Measurements from ENCODE around the gene SMC4.

DNA sequence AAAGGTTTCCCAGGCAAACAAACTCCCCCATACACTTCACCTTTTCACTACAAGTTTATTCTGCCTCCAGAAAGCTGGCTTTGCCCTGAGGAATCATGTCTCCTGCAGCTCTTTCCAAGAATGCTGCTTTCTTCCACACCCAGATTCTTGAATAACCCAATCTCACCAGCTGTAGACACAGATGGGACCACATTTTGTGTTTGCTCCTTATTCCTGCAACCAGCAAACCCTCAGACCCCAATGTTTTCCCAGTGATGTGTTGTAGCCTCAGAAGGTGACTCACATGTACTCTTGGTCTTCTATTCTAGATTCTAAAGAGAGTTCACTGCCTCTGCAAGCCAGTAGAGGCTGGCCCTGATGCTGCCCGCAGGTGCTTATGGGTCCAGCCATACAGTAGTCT is 73.8 kb downstream of the SMC4 start:
- TF ChIP-seq CTCF (IDR thresholded peaks at IDR 0.05; ENCODE audit: low read depth, low read length) (no peak), POLR2A (IDR thresholded peaks at IDR 0.05; ENCODE audit: extremely low read depth, insufficient read length) (no peak), MAX (IDR thresholded peaks at IDR 0.05; ENCODE audit: low read depth, low read length) (no peak)

Measured in NB4 (cell line).